HG03354 (cell line): ENCODE results near the gene KLRC4.
"Not testable (repeated sequence)": the region's sequence is repeated elsewhere in the genome, so short reads cannot be mapped to it uniquely, and the experiment has no call there.

Experiments used
- ATAC-seq: cut with Tn5 transposase; IDR thresholded peaks from one replicate; pipeline ENCODE4 v1.9.1; 2021; ENCODE audit warnings: mild to moderate bottlenecking; ENCODE audit not compliant: unreplicated experiment, poor library complexity, severe bottlenecking

KLRC4 gene

GRCh38 chr12:10371893-10372535, 37.5 kb downstream of the KLRC4 start:
- not testable (repeated sequence) for ATAC-seq

- ATAC-seq: no peak
Observed at GRCh38 chr12:10369557-10370415, 39.8 kb downstream of the KLRC4 start.

GRCh38 chr12:10368206-10369171, 41.1 kb downstream of the KLRC4 start:
- ATAC-seq: no peak

GRCh38 chr12:10367714-10368113, 41.8 kb downstream of the KLRC4 start:
- ATAC-seq: not testable (repeated sequence)

- ATAC-seq: no peak
Observed at GRCh38 chr12:10366875-10367274, 42.7 kb downstream of the KLRC4 start.

- no peak for ATAC-seq
Observed at GRCh38 chr12:10365696-10366405, 43.7 kb downstream of the KLRC4 start.

- ATAC-seq: peak; percentile 68
Observed at GRCh38 chr12:10364815-10365622, 44.5 kb downstream of the KLRC4 start.

GRCh38 chr12:10363914-10364814, 45.4 kb downstream of the KLRC4 start:
- peak; percentile 87 for ATAC-seq

- no peak for ATAC-seq
Observed at GRCh38 chr12:10363658-10363913, 46.0 kb downstream of the KLRC4 start.

GRCh38 chr12:10362828-10363657, 46.5 kb downstream of the KLRC4 start:
- ATAC-seq: no peak

- ATAC-seq: no peak
Observed at GRCh38 chr12:10362325-10362724, 47.2 kb downstream of the KLRC4 start.

- no peak for ATAC-seq
Observed at GRCh38 chr12:10361622-10362021, 47.9 kb downstream of the KLRC4 start.

GRCh38 chr12:10361084-10361483, 48.5 kb downstream of the KLRC4 start:
- no peak for ATAC-seq

- no peak for ATAC-seq
Observed at GRCh38 chr12:10358969-10359368, 50.6 kb downstream of the KLRC4 start.

- ATAC-seq: no peak
Observed at GRCh38 chr12:10358131-10358530, 51.4 kb downstream of the KLRC4 start.
